ENCODE results near the gene SLC5A12. TPM values are rescaled to one million over a fixed set of nuclear protein-coding genes. Genes with fewer than 3 reads are reported as not detected.
A peak's percentile ranks its signal among the peaks of the same experiment; 100 is the strongest.
"Not testable (repeated sequence)": the region's sequence is repeated elsewhere in the genome, so short reads cannot be mapped to it uniquely, and the experiment has no call there.

SLC5A12 gene
- total RNA-seq, 1 donor from 2014 or later, result 4.7 TPM

DNA sequence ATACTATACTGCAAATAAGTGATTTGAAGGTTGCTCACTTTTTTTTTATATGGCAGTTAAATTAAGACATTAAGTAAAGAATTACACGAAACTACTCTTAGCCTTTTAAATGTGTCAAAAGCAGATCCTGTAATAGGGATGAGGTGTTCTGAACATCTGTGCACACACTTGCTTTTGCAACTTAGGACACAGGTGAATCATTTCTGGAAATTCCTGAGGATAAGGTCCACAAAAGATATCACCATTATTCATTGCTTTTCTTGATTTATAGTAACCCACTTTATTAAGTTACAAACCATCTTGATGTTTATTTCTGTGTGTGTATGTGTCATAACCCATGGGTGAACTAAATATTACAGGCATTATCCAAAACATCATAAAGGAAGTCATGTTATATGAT lies 55.9 kb downstream of the SLC5A12 start:
- peaks cover 30% of the 10 kb centered on the region for H3K4me1 Mint-ChIP-seq
- H3K27ac Mint-ChIP-seq, result no peak overlapping the region
- no peaks in the 10 kb centered on the region for H3K9me3 Mint-ChIP-seq
- DNase-seq (ENCODE audit: low spot score in 2 of 2, unreplicated experiment in 2 of 2), result no peak
- TF ChIP-seq, protein P1, sequence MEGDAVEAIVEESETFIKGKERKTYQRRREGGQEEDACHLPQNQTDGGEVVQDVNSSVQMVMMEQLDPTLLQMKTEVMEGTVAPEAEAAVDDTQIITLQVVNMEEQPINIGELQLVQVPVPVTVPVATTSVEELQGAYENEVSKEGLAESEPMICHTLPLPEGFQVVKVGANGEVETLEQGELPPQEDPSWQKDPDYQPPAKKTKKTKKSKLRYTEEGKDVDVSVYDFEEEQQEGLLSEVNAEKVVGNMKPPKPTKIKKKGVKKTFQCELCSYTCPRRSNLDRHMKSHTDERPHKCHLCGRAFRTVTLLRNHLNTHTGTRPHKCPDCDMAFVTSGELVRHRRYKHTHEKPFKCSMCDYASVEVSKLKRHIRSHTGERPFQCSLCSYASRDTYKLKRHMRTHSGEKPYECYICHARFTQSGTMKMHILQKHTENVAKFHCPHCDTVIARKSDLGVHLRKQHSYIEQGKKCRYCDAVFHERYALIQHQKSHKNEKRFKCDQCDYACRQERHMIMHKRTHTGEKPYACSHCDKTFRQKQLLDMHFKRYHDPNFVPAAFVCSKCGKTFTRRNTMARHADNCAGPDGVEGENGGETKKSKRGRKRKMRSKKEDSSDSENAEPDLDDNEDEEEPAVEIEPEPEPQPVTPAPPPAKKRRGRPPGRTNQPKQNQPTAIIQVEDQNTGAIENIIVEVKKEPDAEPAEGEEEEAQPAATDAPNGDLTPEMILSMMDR (IDR thresholded peaks at IDR 0.05; ENCODE audit: unreplicated experiment), result no peak
- H3K36me3 Mint-ChIP-seq, result no peaks in the 10 kb centered on the region
- no peaks in the 10 kb centered on the region for H3K27me3 Mint-ChIP-seq (ENCODE audit: low read depth)
- H3K4me3 Mint-ChIP-seq, result no peak overlapping the region

DNA sequence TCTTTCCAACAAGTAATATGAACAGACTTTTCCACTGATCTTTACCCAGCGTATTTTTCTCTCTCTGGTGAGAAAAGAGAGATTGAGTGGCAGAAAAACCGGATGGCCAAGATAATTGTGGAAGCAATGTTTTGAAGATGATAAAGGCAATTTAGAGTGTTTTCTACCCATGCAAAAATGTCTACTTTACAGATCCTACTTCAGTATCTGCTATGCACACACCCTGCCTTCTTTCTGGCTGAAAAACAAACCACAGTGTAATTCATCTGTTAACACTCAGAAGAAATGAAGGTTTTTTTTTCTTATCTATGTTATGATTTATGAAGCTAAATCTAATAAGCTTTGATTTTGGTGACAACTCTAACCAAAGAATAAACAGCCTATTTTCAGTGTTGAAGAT lies 56.8 kb downstream of the SLC5A12 start:
- TF ChIP-seq, protein P1 (IDR thresholded peaks at IDR 0.05; ENCODE audit: unreplicated experiment), result no peak
- Mint-ChIP-seq H3K27me3 (ENCODE audit: low read depth) (no peaks in the 10 kb centered on the region), H3K9me3 (no peaks in the 10 kb centered on the region), H3K4me3 (no peak overlapping the region), H3K4me1 (peaks cover 30% of the 10 kb centered on the region), H3K27ac (peak overlapping the region; percentile 41), H3K36me3 (no peaks in the 10 kb centered on the region)
- no peak for DNase-seq (ENCODE audit: low spot score in 2 of 2, unreplicated experiment in 2 of 2)

DNA sequence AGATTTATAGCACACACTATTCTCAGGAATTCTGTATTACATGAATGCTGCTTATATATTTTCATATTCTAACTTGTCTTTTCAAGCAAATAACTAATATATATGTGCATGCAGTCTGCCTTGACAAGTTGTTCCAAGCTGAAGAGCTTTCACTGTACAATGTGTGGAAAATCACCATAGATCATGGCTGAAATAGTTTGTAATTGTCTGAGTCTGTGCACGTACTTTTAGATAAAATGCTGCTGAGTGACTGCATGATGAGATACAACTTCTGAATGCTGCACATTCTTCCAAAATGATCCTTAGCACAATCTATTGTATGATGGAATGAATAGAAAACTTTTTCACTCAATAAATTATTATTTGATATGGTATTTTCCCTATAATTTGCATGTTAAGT lies 58.9 kb downstream of the SLC5A12 start:
- Mint-ChIP-seq H3K9me3 (no peaks in the 10 kb centered on the region), H3K4me1 (peaks cover 27% of the 10 kb centered on the region), H3K27ac (no peak overlapping the region), H3K4me3 (no peak overlapping the region), H3K27me3 (ENCODE audit: low read depth) (no peaks in the 10 kb centered on the region), H3K36me3 (no peaks in the 10 kb centered on the region)
- DNase-seq (ENCODE audit: low spot score in 2 of 2, unreplicated experiment in 2 of 2), result no peak
- TF ChIP-seq, protein P1 (IDR thresholded peaks at IDR 0.05; ENCODE audit: unreplicated experiment), result no peak

DNA sequence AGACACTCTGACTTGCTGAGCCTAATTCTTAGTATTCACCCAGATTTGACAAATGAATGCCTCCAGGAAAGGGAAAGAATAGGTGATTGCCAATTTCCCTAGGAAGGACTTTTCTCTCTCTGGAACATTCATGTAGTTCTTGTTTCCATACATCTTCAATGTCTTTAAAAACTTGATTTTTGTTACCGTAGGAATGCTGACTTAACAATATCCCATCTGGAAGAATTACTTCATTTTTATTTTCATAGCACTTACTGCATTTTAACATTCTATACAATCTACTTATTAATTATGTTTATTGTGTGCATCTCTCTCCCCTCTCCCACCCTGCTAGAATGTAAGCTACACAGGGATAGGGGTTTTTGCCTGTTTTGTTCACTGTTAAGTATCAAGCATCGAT lies 66.6 kb downstream of the SLC5A12 start:
- TF ChIP-seq, protein P1 (IDR thresholded peaks at IDR 0.05; ENCODE audit: unreplicated experiment), result no peak
- no peak overlapping the region for H3K27ac Mint-ChIP-seq
- H3K4me1 Mint-ChIP-seq, result peaks cover 4% of the 10 kb centered on the region
- H3K4me3 Mint-ChIP-seq, result no peak overlapping the region
- H3K36me3 Mint-ChIP-seq, result no peaks in the 10 kb centered on the region
- peaks cover 11% of the 10 kb centered on the region for H3K27me3 Mint-ChIP-seq (ENCODE audit: low read depth)
- DNase-seq (ENCODE audit: low spot score in 2 of 2, unreplicated experiment in 2 of 2), result no peak
- H3K9me3 Mint-ChIP-seq, result no peaks in the 10 kb centered on the region

DNA sequence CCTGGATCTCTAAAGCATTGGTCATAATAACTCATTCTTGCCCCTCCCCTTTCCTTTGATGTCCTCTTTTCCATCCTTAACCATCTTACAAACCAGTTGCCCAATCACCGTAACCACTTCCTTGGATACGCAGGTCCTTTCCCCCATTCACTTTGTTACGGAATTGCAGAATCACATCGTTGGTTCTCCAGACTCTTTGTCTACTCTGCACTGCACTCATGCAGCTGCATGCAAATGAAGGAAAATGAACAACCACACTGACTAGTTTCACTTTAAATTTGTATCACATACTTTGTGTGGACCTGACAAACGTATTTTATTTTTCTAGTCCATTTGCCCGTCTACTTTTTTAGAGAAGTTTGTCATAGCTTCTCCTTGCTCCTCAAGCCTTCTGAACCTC lies 69.9 kb downstream of the SLC5A12 start:
- H3K9me3 Mint-ChIP-seq, result no peaks in the 10 kb centered on the region
- peaks cover 26% of the 10 kb centered on the region for H3K27me3 Mint-ChIP-seq (ENCODE audit: low read depth)
- no peaks in the 10 kb centered on the region for H3K36me3 Mint-ChIP-seq
- H3K4me3 Mint-ChIP-seq, result no peak overlapping the region
- H3K4me1 Mint-ChIP-seq, result peaks cover 4% of the 10 kb centered on the region
- H3K27ac Mint-ChIP-seq, result no peak overlapping the region
- TF ChIP-seq, protein P1 (IDR thresholded peaks at IDR 0.05; ENCODE audit: unreplicated experiment), result no peak
- DNase-seq (ENCODE audit: low spot score in 2 of 2, unreplicated experiment in 2 of 2), result no peak

DNA sequence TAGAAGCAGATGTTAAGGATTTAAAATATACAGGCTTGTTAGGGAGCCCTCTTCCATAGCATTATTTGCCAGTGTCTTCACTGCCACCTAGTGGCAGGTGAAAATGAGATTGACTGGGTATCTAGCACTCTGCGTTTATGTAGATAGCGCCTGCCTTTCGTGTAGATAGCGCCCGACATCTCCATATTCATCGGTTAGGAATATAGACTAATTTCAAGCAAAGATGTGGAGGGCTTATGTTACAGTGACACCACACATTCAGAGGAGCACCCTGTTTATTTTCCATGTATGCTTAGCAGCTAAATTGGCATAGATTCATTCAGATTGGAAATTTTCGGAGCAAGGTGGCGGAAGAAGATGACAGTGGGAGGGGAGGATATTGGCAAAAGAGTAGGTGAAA lies 72.0 kb downstream of the SLC5A12 start:
- TF ChIP-seq, protein P1 (IDR thresholded peaks at IDR 0.05; ENCODE audit: unreplicated experiment), result peak; percentile 67
- no peak overlapping the region for H3K27ac Mint-ChIP-seq
- no peaks in the 10 kb centered on the region for H3K4me1 Mint-ChIP-seq
- peaks cover 24% of the 10 kb centered on the region for H3K27me3 Mint-ChIP-seq (ENCODE audit: low read depth)
- no peaks in the 10 kb centered on the region for H3K36me3 Mint-ChIP-seq
- H3K9me3 Mint-ChIP-seq, result no peaks in the 10 kb centered on the region
- no peak overlapping the region for H3K4me3 Mint-ChIP-seq
- DNase-seq (ENCODE audit: low spot score in 2 of 2, unreplicated experiment in 2 of 2), result peak; percentile 29 to 67

DNA sequence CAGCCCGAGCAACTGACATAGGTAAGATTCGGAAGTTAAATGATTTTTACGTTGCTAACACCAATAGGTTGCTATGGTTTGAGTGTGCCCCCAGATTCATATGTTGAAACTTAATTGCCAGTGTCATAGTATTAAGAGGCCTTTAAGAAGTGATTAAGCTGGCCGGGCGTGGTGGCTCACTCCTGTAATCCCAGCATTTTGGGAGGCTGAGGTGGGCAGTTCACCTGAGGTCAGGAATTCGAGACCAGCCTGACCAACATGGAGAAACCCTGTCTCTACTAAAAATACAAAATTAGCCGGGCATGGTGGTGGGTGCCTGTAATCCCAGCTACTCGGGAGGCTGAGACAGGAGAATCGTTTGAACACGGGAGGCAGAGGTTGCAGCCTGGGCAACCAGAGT lies 78.5 kb downstream of the SLC5A12 start:
- not testable (repeated sequence) for H3K27ac Mint-ChIP-seq; H3K4me3 Mint-ChIP-seq; H3K9me3 Mint-ChIP-seq; H3K27me3 Mint-ChIP-seq (ENCODE audit: low read depth); H3K4me1 Mint-ChIP-seq; DNase-seq (ENCODE audit: low spot score in 2 of 2, unreplicated experiment in 2 of 2); H3K36me3 Mint-ChIP-seq

All from mesothelial cell of epicardium (in vitro differentiated cells).